SW480 (cell line): ENCODE measurements around the gene RABGGTA.
A peak's percentile ranks its signal among the peaks of the same experiment; 100 is the strongest.
"Not testable (repeated sequence)": the region's sequence is repeated elsewhere in the genome, so short reads cannot be mapped to it uniquely, and the experiment has no call there.

Experiments used
- DNase-seq: peaks from one replicate; pipeline ENCODE4 v3.0.0-alpha.2; 2016; ENCODE audit warnings: low spot score

Gene RABGGTA

DNA sequence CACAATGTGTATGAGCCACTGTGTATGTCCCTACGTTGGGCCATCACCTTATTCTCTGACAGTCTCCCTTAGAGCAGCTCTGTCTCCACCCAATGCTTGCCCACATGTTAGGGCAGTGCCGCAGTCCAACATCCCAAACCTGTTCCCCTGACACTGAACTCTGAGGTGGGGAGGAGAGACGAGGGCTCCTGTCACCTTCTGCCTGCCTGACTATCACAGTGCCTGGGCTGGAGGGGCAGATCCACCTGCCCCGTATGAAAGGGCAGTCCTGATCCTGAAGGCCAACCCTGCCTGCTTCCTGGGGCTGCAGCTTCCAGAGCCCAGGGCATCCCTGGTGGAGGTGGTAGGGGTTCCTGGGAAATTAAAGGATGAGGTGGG lies 10.6 kb downstream of the RABGGTA start:
- DNase-seq: no peak

DNA sequence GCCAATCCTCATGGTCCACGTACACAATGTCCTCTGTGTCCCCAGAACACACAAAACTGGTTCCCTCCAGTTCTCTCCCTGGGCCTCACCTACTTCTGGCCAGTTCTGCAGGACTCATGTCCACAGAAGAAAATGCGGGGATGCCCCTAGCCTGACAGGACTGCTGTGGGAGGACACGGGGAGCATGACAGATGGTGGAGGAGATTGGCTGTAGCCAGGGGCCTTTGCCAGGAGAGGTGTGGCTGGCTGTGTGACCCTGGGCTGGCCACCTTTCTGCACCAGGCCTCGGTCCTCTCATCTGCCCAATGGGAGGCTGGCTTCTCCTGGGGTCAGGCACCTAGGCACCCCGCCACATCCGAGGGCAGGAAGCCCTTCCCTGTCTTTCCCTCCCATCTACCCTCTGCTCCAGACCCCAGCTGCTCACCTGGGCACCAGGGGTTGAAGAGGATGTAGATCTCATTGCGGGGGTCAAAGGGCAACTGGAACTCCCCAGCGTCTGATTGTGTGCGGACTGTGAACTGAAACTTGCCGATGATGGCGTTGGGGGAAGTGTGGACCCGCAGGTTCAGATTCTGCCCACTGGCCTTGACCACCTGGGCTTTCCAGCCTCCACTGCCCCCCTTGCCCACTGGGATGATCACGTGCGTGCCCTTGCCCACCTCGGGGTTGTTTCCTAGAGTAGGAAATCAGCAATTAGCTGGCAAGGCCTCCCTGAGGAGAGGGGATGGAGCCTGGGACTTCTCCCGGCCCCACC lies 11.2 kb downstream of the RABGGTA start:
- DNase-seq: no peak

DNA sequence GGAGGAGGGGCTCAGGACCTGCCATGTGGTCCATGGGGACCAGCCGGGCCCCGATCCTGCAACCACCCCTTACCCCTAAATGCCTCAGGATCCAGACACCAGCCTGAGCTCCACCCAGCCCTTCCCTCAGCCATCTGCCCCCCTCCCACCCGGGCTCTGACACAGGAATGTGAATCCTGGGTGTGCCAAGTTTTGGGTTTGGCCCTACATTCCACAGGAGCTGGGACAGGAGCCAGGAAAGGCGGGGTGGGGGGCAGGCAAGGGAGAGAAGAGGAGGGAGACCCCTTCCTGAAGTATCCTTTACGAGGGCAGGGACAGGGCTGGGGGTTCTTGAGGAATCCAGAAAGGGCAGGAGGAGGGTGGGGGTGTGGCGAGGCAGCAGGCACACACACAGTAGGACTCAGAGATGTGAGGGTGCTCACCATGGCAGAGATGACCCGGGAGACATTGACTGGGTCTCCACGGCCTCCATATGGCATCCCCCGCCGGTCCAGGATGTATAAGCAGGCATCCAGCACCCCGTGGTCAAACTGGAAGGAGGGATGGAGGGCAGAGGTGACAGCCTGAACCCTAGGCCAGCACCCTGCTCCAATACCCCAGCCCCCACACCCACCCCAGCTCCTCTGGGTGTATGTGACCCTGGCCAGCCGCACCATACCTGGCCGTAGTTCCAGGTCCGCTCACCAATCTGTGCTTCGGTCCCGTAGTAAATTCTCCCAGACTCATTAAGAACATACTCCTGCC lies 11.9 kb downstream of the RABGGTA start:
- DNase-seq: no peak

DNA sequence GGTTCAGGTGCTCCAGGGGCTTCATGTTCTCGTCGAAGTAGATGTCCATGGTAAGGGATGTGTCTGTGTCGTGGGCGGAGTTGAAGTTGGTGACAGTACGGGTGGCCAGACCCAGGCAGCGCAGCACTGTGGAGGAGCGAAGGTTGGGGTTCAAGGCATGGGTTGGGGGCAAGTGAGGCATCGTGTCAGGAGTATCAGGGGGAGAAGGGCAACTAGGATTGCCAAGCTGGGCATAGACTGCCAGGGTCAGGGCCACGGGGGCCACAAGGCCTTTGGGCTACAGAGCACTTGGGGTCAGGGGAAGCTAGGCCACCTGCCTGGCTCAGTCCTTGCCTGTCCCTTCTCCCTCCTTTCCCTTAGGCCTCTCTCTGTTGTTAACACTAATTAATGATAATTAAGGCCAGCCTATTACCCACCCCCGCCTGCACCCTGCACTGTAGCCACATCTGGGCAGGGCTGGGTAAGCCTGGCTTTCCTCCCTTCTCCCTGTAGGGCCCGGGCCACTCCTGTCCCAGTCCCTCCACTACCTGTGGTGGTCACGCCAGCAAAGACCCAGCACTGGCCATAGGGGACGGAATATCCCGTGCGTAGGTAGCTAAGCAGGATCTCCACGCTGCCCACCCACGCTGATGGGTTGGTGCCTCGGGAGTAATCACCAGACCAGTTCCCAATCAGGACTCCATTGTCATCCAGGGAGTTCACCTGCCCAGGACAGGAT lies 12.7 kb downstream of the RABGGTA start:
- DNase-seq: no peak

DNA sequence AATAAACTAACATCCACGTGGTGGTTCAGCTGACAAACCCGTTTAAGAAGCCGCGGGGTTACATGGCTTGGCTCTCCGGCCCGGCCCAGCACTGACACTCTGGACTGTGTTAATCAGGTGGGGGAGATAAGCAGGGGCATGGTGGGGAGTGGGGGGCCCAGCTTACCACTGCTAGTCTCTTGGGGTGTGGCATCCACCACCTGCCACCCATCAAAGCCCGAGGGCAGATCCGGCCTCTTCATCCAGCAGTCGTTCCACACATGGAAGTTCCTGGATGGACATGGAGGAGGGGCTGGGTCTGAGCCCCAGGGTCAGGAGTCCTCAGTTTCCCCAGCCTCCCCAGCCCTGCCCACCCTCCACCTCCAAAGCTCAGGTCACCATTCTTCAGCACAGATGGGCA lies 13.3 kb downstream of the RABGGTA start:
- no peak for DNase-seq

DNA sequence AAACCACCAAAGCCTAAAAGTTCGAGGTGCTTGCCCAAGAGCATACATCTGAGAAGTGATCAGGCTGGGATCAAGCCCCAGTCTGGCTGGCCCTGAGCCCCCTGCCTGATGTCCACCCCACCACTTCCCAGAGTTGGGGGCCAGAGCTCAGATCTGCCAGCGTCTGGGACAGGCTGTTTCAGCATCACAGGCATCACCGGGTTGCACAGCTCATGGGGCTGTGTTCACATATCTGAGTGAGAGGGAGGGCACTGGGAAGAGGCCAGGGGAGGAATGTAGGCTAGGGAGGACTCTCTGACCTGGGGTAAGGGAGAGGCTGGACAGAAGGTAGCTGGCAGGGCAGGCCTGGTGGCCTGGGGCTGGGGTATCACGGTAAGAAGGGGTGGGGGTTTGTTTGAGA lies 14.4 kb downstream of the RABGGTA start:
- no peak for DNase-seq

DNA sequence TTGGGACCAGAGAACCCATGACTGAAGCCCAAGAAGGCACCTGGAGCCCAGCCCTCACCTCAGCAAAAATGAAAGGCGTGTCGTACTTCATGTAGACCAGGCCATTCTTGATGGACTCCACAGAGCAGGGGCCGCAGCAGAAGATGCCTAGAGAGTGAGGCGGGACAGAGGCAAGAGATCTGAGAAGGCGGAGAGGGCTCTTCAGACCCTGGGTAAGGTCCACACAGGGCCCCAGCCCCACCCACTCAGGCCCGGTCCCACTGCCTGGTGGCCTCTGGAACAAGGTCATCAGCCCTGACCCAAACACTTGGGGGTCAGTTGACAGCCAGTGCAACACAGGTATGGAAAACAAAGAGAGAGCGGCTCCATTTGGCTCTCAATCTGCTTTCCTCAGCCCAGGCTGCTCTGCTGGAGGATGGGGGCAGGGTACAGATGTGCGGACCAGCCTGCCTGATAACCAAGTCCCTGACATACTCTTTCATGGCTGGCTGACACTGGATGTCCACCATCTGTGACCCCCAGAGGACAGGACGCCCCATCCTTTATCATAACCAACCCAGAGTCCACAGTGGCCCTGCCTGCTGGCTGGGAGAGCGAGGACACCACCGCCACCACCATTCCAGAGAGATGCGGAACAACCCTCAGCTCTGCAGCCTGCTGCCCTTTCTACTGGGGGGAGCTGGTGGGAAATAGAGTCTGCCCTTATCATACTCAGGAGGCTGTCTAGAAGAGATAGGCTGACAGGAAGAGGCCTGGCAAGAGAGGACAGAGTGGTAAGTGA lies 15.3 kb downstream of the RABGGTA start:
- no peak for DNase-seq

DNA sequence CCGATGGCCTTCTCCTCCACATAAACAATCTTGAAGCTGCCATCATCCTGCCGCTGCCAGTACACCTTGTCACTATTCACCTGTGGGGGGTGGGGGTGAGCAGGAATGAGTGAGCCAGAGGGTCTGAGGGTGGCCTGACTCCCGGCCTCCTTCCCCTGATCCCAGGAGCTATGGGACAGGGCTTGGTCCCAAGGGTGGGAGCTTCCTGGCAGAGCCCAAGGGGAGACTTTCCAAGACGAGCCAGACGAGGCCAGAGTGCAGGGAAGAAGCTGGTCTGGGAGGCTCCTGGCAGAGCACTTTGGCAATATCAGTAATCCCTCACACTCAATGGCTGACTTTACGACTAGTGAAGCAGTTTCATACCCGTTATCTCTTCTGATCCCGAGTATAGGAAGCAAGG lies 16.0 kb downstream of the RABGGTA start:
- DNase-seq: no peak

DNA sequence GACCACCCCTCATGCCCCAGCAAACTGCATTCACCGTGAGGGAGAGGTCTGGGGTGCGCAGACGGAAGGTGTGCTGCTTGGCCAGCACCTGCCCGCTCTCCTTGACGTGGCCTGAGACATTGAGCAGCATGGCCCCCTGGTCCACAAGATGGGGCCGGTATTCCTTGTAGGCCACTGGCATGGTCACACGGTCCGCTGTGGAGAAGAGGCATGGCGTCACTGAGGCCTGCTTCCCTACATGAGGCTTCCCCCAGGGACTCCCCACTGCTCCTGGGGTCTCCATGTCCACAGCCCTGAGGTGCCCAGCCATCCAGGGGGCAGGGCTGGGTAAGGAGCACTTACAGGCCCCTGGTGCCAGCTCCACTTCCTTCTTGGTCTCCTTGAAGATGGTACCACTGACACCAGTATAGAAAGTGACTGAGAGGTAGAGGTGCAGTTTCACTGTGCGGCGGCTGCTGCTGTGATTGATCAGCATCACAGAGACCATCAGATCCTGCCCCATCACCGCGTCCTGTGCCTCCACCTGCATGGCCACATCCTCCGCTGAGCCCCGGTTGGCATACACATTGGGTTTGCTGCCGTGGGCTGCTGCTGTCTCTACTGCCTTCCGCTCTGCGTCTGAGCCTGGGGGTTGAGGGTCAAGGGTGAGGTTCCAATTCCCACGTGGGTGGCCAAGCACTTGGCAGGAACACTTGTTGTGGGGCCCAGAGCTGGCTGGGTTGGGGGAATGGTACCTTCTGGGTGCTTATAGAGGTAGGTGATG lies 16.6 kb downstream of the RABGGTA start:
- no peak for DNase-seq

DNA sequence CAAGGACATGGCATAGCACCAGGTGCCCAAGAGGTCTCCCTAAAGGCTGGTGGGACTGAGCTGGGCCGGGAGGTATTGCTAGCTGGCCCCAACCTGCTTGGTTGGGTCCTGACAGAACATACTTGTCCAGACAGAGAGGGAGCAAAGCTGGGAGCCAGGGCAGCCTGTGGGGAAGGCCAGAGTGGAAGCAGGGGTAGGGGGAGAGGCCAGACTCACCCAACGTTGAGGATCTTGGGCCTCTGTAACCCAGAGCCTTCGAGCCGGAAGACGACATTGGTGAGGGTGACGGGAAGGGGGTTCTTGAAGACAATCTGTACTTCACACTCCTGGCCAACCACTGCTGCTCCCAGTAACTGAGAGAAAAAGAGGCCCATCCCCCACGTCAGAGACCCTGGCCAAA lies 17.5 kb downstream of the RABGGTA start:
- DNase-seq: no peak

DNA sequence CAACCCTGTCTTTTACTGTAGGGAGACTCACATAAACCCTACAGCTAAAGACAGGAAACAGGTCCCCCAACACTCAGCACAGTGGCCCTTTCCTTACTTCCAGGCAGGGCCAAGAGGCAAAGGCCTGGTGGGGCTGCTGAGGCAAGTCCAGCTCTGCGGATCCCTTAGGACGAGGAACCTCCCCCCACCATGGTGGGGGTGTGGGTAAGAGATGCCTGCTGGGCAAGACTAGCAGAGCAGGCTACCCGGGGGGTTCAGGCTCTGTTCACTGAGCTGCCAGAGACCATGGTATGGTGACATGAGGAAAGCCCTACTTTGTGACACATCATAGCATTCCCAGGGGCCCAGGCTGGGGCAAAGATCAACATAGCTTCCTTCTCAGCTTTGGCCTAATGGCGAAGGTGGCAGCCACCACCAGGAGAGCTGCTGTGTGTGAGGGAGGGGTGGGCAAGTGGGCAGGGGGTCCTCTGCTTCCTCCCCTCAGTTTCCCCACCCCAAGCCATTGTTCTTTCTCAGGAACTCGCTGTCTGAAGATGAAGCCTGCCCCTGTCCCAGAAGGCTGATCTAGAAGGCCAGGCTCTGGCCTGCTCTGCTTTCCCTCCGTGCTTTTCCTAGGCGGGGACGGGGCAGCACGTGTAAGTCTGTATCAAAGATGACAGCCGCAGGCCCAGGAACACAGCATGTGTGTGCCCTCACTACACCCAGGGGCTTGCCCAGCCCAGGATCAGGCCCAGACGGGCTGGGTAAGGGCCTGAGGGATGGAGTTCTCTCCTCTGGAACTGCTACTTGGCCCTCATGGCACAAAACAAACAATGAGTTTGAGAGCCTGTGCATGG lies 18.9 kb downstream of the RABGGTA start:
- no peak for DNase-seq

DNA sequence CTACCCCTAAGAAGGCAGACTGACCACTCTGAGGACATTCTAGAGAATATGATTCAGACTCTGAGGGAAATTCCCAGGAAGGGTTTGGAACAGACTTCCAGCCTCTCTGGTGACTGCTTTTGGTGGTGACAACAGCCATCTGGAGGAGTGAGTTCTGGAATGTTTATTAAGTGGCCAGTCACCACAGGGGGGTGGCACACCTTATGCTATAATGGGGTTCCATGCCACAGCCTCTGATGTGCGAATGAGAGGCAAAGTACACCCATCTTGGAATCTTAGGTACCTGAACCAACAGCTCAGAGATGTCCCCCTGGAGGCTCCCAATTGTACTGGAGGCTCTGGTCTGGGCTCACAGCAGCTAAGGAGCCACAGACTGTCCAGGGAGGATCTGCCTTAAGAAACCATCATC lies 19.5 kb downstream of the RABGGTA start:
- no peak for DNase-seq

DNA sequence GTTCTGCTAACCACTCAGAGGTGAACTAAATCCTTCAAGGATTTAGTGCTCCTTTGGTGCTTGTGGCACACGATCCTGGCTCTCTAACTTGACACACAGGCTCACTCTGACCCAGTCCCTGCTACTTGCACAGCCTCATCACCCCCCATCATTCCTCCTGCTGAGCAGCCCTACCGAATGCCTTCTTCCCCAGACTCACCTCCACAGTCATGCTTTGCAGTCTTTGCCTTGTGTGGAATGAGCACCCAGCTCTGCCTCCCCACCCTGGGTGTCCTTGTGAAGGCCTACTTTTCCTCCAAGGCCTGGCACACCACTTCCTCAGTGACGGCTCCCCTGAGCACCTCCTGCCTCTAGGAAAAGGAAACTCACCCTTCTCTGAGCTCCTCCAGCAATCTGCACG lies 21.0 kb downstream of the RABGGTA start:
- DNase-seq: no peak

DNA sequence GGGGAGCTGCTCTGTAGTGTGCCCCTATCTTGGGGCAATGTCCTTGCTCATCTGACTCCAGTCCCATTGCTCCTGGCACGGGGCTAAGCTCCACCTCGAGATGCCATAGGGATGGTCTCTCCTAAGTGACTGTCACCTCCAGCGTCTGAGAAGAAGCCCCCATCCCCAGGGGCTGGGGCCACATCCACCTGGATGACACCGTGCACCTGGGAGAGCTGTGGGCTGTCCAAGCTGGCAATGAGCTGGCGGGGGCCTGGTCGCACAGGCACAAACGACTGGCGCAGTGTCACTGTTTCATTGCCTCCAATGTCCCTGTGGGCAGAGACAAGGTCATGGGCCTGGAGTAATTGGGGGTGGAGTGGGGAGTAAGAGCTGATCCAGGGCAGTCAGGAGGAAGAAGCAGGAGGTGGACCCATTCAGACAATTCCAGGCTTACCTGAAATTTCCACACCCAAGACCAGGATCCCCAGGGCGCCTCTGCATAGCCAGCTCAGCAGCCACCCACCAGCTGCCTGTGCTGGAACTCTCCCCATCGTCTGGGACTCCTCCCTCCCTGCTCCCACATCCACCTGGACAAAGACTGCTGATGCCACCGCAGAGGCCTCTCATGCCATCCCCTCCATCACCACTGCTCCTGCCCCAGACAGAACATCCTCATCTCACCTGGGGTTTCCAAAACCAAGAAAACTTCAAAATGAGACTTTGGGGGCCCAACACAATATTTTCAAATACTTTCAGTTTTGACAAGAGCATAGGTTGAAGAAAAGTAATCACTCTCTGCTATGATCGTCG lies 22.0 kb downstream of the RABGGTA start:
- no peak for DNase-seq

DNA sequence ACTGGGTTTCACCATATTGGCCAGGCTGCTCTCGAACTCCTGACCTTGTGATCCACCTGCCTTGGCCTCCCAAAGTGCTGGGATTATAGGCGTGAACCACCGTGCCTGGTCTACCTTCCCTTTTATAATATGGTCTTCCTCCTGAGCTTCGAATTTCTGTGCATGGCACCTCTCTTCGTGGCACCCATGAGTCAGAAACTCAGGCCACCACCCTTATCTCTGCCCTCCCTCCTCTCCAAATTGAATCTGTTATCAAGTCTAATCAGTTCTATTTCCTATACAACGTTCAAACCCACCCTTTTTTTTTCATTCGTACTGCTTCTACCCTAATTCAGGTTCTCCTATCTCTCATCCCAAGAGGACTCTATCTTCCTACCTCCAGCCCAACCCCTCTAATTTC lies 24.0 kb downstream of the RABGGTA start:
- no peak for DNase-seq

DNA sequence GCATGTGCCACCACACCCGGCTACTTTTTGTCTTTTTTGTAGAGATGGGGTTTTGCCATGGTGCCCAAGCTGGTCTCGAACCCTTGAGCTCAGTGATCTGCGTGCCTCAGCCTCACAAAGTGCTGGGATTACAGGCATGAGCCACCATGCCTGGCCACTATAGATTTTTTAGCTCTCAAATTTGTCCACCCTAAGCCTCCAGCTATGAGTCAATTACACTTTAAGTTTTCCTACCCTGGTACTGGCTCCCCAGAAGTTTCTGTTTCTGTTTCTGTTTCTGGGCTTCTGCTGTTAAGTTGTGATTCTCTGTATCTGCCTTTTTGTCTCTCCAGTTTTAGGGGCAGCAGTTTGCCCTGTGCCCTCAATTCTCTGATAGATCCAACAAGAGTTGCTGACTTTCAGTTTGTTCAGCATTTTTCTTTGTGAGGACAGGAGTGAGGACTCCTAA lies 24.6 kb downstream of the RABGGTA start:
- no peak for DNase-seq

DNA sequence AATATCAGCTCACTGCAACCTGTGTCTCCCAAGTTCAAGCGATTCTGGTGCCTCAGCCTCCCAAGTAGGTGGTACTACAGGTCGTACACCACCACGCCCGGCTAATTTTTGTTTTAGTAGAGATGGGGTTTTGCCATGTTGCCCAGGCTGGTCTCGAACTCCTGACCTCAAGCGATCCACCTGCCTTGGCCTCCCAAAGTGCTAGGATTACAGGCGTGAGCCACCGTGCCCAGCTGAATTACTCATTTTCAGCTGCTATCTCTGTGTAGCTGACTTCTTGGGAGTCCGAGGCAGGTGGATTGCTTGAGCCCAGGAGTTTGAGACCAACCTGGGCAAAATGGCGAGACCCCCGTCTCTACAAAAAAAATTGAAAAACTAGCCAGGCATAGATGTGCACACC lies 26.0 kb downstream of the RABGGTA start:
- DNase-seq: not testable (repeated sequence)

DNA sequence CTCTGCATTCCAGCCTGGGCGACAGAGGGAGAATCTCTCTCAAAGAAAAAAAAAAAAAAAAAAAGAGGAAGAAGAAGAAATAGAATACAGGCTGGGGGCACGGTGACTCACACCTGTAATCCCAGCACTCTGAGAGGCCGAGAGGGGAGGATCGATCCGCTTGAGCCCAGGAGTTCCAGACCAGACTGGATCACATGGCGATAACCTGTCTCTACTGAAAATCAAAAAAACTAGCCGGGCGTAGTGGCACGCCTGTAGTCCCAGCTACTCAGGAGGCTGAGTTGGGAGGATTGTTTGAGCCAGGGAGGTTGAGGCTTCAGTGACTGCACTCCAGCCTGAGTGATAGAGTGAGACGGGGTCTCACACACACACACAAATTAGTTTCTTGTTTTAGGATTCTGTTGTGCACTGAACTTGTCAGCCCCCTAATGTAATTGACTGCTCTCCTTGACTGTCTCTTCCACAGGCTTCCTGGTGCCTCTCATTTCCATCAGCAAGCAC lies 28.0 kb downstream of the RABGGTA start:
- peak; percentile 17 for DNase-seq

DNA sequence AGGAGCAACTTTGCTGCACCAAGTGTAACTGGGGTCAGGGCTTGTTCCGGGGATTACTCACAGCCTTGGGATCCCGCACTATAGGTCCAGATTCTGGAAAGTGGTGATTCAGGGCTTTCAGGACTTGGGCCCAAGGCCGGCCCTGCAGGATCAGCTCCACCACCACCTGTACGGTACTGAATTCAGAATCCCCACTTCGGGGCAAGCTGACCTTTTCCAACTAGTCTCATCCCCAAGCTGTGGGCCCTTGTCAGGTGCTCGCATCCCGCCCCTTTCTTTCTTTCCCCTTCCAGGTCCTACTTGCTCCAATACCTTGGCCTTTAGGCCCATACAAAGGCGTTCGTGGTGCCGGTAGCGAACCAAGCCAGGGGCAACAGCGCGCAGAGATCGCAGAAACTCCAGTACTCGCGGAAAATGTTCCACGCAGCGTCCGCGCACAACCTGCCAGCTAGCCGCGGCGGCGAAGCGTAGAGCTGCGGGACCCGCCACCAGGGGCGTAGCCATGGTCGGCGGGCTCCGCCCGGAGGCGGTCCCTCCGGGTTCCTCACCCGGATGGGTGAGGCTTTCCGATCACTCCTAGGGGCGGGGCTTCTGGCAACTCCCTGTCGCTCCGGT lies 29.5 kb downstream of the RABGGTA start:
- peak; percentile 93 for DNase-seq
